Measurements from ENCODE around the gene NPAS3.

The NPAS3 gene

DNA sequence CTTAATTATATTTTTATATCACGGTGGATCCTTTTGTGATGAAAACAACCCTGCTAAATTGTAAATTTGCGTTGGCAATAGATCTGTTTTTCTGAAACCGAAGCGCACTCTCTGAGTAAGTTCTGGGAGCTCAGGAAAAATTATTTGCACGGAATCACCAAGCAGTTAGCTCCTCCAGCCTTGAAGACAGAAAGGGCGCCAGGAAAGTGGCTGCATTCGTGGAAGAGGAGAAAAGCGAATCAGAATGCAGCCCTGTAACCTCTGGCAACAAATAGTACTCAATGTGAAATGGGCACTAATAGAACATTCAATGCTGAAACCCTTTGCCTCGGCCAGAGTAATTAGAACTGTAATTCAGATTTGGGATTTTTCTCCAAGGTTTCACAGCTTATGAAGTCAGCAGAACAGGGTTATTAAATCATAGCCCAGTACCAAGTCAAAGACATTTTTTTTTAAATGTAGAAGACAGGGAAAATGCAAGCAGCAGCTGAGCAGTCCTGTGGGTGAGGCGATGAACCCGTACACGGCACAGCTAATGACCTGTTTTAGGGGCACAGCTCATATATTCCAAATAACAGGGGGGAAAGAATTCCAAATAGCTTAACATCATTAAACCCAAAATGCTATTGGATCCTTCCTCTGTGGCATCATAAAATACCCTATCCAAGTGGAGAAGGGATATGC, 760.8 kb downstream of the NPAS3 start:
- no peak for DNase-seq (ENCODE audit: low spot score)

DNA sequence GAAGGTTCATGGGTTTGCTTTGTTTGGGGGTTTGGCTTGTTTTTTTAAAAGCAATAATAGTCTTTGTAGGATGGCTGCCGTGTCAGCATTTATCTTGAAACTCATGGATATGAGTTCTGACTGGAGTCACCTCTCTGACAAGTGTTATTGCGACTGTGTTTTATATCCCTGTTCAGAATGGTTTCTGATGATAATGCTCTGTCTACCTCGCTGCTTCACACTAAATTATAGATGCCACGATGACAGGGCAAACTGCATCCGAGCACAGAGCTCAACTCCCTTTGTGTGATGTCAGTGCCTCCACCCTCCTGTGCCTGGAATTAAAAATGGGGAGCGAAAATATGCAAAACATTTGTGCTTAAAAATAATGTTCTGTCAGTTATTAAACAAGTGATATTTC, 761.4 kb downstream of the NPAS3 start:
- DNase-seq (ENCODE audit: low spot score): no peak

DNA sequence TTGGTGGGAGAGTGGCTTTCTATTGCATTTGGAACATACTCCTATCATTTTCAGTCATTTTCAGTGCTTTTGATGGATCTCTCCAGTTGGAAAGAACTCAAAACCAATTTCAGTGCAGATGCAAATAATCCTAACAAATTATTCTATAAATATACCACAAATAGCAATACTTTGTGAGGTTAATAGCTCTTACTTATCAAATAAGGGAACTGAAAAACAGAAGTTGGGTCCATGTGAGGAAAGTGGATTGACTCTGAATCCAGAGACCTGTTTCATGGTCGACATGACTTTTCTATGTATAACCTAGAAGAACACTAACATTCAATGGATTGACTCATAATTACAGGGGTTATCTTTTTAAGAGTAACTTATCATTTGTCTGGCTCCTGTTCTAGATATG, 763.6 kb downstream of the NPAS3 start:
- no peak for DNase-seq (ENCODE audit: low spot score)

DNA sequence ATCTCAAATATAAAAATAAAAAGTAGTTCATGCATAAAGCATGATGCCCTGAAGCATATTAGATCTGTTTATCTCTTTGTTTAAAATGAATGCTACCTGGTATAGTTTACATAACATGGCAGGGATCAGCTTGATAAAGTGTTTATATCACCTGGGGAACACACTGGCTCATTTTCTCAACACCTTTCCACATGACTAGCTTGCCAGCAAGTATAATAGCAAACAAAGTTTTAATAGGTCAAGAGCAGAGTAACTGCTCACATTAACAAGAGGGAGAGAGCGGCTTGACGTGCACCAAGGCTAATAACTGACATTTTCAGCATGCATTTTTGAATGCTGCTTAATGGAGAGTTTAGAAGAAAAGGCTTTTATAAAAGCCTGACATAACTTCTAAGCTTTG, 765.8 kb downstream of the NPAS3 start:
- DNase-seq (ENCODE audit: low spot score): no peak

DNA sequence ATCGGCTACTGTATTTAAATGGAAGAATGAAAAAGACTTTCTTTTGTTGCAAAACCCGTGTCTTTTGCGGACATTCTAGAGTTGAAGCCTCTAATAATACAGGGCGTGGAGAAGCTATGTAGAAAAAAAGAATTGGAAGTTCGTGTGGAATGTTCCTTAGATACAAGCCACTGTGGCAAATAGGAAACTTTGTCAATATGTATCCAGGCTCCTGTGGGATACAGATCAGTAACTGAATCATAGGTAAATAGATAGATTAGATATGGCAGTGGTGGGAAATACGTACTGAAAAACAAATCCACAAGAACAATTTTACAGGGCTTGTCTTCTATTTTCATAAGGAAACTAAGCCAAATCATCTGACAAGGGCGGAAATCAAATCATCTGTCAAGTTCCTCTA, 766.8 kb downstream of the NPAS3 start:
- DNase-seq (ENCODE audit: low spot score): no peak

DNA sequence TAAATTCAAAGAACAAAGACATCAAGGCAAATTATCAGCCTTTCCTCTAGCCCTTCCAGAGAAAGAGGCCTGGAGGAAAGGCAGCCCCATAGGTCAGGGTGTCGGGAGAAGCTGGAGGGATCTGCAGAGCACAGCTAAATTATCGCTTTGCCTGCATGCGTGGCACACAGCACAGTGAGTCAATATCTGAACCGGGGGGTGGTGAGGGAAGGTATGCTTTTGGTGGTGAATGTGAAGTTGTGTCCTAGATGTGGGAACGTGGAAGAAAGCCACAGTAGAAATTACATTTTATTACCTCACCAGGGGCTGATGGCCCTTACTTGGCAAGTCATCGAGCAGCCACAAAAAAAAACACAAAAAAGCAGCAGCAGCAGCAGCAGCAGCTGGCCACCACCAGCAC, 769.0 kb downstream of the NPAS3 start:
- peak; percentile 52 for DNase-seq (ENCODE audit: low spot score)

DNA sequence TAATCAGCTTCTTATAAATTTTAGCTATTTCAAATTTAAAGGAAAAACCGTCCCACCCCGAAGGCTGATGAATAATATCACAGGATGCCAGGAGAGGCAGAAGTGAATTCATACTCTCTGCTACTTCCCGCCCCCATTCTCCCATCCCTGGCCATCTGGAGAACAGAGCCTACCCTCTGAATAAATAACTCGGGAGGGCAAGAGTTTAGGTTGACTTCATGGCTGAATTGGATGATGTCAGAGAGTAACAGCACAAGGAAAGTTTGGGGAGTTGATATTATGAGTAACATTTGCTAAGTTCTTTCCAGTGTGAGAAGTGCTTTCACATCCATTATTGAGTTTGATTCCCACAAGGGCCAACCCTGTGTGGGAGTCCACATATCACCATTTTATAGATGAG, 770.6 kb downstream of the NPAS3 start:
- DNase-seq (ENCODE audit: low spot score): no peak

DNA sequence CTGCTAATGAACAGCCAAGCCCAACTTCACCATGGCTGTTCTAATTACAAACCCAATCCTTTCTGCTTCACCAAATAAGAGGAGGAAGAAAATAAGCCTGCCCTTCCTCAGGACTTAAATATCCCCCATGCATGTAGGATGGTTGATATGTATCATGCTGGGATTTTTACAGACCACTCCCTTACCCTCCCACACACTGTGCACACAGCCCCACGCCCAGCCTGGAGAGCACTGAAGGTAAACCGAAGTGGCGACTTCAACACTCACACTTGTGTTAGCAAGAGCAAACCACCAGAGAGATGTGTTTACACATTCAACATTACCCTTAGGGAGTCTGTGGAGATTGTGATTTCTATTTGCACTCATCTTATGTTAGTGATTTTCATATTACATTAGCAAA, 771.0 kb downstream of the NPAS3 start:
- DNase-seq (ENCODE audit: low spot score): no peak

DNA sequence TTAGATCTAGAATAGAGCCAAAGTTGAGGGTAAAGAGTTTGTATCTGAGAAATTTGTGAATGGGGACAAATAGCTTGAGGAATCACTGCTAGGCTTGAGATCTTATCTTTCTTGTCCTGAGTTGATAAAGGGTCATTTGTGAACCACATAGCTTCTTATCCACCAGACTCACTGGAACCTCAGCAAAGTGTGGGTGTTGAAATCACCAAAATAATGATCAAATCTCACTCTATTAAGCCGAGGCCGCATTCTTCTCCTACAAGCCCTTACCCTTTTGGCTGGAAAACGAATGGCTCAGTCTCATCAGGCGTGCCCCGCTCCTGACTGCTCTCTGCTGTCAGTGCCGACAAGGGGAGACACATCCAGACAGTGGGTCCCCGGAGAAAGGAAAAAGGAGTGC, 771.6 kb downstream of the NPAS3 start:
- no peak for DNase-seq (ENCODE audit: low spot score)

DNA sequence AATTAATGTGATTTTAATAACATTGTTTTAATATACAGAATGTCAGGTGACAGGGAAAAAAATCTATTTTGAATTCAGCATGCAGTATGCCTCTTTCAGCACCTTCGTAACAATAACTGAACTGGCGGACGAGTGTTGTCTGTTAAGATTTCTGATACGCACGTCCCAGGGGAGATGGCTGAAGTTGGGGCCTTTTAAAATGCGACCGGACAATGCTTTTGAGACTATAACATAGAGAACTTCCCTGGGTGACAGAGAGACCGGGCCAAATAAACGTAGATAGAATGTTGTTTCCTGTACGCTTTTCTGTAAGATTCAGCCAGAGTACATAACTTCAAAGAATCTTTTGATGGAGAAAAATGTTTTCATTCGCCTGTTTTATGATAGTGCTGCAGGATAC, 772.5 kb downstream of the NPAS3 start:
- no peak for DNase-seq (ENCODE audit: low spot score)

DNA sequence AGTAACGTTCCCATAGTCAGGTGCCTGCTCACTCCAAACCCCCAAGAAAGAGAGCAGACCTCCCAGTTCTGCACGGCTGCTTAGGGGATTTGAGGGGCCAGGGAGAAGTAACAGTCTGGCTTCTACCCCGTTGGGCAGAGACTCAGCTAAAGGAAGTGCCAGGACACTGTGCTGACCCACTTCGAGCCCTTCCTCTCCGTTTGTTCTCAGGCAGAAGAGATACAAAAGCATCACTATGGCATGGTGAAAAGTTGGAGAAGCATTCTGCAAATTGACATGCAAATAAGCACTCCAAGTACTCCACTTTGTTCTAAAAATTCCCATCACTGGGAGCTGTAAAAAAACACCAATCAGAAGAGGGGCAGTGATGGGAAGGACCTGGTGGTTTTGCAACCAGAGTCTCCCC, 773.1 kb downstream of the NPAS3 start:
- DNase-seq (ENCODE audit: low spot score): no peak

DNA sequence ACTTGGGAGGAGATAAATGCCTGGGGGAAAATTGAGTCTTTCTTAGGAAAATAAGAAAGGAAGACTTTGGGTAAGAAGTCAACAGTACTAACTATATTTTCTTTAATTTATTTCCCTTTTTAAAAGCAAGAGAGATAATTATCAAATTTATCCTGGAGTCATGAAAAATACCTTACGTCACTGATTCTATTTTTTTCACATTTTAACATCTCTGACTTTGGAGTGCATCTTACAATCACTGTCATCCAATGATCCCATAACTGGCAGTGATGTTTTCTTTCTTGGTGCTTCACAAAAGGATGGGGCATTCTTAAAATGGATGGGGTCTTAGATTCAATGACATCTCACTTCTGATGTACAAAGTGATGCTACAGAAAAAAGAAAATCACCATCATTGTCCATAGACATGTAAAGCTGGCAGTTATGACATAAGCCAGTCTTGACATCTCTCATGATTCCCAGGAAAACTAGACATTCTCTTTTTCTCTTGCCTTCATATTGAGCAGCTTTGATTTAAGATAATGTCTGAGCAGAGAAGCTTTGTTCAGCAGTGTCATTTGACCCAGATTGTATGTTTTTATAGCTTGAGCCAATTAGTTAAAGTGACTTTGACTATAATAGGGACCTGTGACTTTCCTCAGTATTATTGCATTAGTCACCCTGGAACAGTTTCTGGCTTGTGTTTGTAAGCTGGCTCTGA, 776.0 kb downstream of the NPAS3 start:
- peak; percentile 92 for DNase-seq (ENCODE audit: low spot score)

DNA sequence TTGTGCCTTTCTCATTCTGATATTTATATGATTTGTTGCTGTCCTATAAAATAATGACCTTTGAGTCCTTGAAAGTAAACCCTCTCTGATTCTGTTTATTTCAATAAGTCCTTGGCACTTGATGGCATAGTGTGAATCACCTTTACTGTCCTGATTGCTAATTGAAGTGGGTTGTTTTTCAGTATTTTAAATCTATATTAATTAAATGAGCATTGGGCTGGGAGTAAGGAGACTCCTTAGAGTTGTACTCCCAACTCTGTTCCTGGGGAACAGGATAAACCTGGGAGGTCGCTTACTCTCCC, 776.5 kb downstream of the NPAS3 start:
- no peak for DNase-seq (ENCODE audit: low spot score)

DNA sequence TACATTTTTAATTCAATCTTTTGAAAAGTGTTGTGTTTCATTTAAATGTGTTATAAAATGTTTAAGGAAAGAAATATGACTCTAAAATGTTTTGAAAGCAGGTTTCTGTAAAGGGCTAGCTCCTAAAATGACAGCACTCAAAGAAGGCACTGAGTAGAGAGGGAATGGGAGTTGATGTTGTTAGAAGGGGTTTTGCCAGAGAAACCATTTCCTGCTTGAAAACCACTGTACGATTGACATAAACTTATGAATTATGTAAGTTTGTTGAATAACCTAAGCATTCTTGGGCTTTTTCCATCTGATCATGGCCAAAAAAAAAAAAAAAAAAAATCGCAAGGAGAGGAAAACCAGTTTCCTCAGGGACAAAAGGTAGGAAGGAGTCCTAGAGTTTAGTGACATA, 778.2 kb downstream of the NPAS3 start:
- DNase-seq (ENCODE audit: low spot score): no peak

DNA sequence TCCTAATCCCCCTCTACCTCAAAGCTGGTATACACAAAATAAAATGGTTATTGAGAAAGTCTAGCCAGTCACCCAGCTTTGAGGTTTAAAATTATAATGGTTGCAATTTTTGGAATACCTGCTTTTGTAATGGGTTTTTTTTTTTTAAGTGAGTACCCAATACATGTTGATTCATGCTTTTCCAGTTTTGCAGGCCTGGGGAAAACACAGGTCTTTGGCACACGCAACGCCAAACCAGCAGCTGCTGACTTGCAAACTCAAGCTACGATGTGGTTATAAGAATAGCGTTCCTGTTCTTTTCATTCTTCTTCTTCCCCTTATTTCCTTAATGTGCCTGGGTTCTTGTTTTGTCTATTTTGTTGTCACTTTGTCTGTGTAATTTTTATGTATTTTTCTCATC, 779.2 kb downstream of the NPAS3 start:
- no peak for DNase-seq (ENCODE audit: low spot score)

DNA sequence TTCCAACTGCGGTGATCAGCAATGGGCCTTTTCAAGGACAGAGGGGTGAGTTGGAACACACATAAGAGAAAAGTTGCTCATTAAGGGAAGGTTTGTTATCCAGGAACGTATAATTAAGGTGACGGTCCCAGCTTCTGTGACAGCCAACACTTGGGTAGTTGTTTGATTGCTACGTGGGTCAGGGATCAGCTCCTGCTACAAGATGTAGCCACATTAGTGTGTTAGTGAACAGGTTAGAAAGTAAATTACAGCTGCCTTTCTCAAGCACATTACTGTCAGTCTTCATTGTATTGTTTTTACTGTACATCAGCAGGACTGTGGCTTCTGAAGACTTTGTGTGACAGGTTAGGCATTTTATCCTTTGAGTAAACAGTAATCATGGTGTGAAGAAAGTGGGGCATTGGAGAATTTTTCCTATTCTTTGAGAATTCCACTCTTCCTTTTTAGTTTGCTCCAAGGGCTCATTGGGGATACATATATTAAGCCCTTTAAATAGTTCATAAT, 781.7 kb downstream of the NPAS3 start:
- no peak for DNase-seq (ENCODE audit: low spot score)

DNA sequence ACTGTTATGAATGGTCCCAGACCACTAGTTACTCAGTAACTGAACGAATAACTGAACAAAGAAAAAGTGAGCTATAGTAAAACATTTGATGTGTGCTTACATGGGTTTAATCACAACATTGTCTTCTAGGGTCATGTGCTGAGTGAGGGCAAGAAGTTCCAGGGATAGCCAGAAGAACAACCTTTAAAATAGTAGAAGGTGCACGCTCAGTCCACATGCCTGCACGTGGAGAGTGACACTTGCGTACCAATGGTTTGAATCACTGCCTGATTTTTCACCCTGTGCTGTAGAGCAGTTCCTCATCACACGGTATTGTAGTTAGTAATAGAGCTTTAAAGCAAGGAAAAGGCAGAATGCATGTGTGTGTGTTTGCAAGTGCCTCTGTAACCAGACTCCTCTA, 788.0 kb downstream of the NPAS3 start:
- no peak for DNase-seq (ENCODE audit: low spot score)

DNA sequence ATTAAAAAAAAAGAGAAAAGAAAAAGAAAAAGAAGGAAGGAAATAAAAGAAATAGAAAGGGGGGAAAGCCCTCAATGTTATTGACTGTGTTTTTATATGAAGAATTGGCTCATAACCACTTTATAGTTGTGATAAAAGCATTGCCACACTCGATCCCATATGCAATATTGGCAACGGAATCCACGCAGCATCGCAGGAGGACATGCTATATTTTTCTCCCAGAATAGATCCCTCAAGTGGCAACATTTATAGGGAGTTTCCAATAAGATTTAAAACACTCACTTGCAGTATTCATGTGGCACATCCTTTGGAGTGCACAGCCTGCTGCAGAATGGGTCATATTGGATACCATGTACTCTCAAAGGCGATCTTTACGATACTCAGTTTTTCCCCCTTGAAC, 788.9 kb downstream of the NPAS3 start:
- no peak for DNase-seq (ENCODE audit: low spot score)

DNA sequence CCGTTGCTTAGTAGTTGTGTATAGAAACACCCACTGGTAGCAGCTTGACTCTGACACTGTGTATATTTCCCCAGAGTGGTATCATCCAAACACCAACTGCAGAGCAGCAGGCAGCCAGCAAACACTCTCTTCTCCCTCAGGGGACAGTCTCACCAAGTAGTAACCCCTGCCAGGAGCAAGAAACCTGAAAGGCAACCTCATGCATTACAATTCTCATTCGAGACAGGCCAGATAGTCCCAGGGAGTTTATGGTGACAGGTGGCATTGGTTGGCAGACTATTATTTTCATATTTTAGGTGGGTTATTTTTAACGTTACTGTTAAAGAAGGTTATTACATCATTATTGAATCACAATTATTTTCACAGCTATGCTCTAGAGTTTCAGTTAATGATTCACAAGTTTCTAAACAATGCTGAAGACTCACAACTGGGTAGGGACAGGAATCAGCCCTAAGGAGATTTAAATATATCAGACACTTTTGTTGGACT, 789.4 kb downstream of the NPAS3 start:
- DNase-seq (ENCODE audit: low spot score): no peak

DNA sequence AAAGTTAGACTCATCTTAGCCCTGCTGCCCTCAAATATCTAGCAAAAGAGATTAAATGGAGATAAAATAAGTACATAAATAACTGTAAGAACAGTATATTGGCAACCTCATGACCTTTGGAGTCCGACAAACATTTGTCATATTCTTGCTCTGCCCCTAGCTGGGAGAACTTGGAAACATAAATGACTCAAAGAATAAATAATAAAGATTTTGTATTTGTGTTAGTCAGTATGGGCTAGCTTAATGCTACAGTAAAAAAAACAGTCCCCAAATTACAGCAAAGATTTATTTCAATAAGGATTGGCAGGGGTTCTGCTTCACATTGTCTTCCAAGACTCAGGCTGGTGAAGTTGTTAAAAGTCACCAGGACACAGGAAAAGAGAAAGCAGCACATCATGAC, 791.5 kb downstream of the NPAS3 start:
- DNase-seq (ENCODE audit: low spot score): no peak

DNA sequence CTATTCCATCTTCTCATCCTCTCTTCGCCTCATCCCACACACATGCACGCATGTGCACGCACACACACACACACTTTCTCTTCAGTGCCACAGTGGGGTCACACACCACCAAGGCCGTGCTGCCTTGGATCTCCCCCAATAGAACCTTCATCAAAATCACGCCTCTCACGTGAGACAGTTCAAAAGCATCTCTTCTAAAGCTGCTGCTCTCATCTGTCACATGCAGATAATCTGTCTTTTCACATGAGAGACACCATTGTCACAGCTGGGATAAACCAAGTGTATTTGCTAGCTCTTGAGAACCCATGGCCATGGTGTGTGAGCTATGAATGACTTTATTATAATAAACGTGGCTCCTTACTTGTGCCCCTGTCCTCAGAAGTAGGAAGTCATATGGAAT, 793.5 kb downstream of the NPAS3 start:
- no peak for DNase-seq (ENCODE audit: low spot score)

DNA sequence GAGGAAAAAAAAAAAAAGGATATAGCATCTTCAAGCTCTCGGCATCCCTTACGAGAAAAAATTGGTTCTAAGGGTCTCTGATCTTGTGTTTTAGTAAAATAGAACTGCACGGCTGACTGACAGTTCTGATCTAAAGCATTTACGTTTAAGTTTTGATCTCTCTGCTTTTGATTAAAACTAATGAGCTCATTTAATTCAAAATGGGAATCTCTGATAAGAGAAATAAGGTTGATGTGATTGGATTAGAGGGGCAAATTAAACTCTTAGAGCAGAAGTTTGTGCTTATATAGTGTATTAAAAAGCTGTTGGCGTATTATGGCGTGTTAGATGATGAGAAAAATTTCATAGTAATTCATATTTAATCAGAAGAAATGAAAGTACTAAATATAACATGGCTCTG, 794.6 kb downstream of the NPAS3 start:
- no peak for DNase-seq (ENCODE audit: low spot score)

DNA sequence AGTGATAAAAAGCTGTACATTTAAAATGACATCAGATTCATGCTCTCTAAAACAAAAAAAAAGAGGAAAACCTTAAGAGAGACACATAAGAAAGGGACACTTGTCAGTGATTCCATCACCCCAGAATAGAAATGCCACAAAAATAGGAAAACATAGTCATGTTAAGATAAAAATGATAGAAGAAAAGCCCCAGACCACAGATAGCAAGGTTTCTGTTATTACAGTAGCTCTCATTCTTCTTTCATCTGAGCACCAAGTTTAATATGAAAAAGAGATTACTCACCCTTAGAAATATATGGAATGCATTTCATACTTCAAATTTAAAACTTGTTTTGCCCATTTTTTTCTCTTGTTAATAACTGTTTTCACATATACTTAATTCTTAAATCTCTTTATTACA, 795.0 kb downstream of the NPAS3 start:
- DNase-seq (ENCODE audit: low spot score): no peak

DNA sequence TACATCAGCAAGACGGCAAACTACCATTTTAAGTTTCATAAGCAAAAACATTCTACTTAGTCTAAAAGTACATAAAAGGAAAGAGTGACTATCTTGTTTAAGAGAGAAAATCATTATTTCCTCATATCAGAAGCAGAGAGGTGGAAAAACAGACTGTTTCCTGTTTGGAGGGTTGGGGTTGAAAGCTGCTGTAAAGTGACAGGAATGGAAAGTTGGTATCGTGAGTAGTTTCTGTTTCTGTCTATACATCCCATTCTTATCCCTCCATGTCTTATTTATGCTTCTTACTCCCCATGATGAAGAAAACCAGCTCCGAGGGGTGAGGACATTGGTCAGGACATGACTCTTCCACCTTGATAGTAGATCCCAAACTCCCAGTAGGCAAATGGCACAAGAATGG, 795.7 kb downstream of the NPAS3 start:
- no peak for DNase-seq (ENCODE audit: low spot score)

Data from SK-N-DZ (cell line).